Fibroblast of lung (primary cell): ENCODE data around the gene CCDC149. TPM values are rescaled to one million over a fixed set of nuclear protein-coding genes. Genes with fewer than 3 reads are reported as not detected.

Experiments
- DNase-seq, 2 donors: peaks; one replicate each; pipeline versions ENCODE4 v3.0.0 to v3.0.0-alpha.2; 2010; ENCODE audit warnings: low read depth in 2 of 2
- H2AFZ ChIP-seq: 2 replicates; pipeline ENCODE4 v1.5.1; 2012; ENCODE audit warnings: low read length, control low read depth, inconsistent platforms
- H3K27ac ChIP-seq: 2 replicates; pipeline ENCODE4 v1.5.1; 2011; ENCODE audit warnings: low read length, control low read depth; ENCODE audit not compliant: insufficient read depth
- H3K27me3 ChIP-seq: 2 replicates; pipeline ENCODE4 v1.5.1; 2011; ENCODE audit warnings: mild to moderate bottlenecking, low read length; ENCODE audit not compliant: control insufficient read depth, insufficient read depth
- H3K36me3 ChIP-seq: 2 replicates; pipeline ENCODE4 v1.5.1; 2011; ENCODE audit warnings: low read length; ENCODE audit not compliant: control insufficient read depth, insufficient read depth
- H3K4me1 ChIP-seq: 2 replicates; pipeline ENCODE4 v1.5.1; 2011; ENCODE audit warnings: low read length; ENCODE audit not compliant: control insufficient read depth, insufficient read depth; ENCODE audit errors: extremely low read depth
- H3K4me2 ChIP-seq: 2 replicates; pipeline ENCODE4 v1.5.1; 2011; ENCODE audit warnings: low read length, control low read depth; ENCODE audit not compliant: insufficient read depth; ENCODE audit errors: extremely low read depth
- H3K4me3 ChIP-seq, 4 experiments: fragments of 200-600 bp in 1 of 4; sonication (generic) in 1 of 4; replicated peaks in 1 of 4; 2 replicates each; pipeline ENCODE4 v1.5.1; 2011 to 2016; ENCODE audit warnings: low read length in 4 of 4, low read depth in 3 of 4, mild to moderate bottlenecking in 3 of 4, control low read depth in 2 of 4, inconsistent platforms in 1 of 4, mixed read lengths in 1 of 4; ENCODE audit not compliant: insufficient read depth in 1 of 4; ENCODE audit errors: control extremely low read depth in 1 of 4
- H3K79me2 ChIP-seq: 2 replicates; pipeline ENCODE4 v1.5.1; 2012; ENCODE audit warnings: mild to moderate bottlenecking, low read length, inconsistent platforms; ENCODE audit not compliant: control insufficient read depth, insufficient read depth
- H3K9ac ChIP-seq: 2 replicates; pipeline ENCODE4 v1.5.1; 2011; ENCODE audit warnings: mild to moderate bottlenecking, low read length, control low read depth; ENCODE audit not compliant: insufficient read depth
- H3K9me3 ChIP-seq: 2 replicates; pipeline ENCODE4 v1.5.1; 2012; ENCODE audit warnings: low read depth, low read length; ENCODE audit not compliant: control insufficient read depth, insufficient read depth
- H4K20me1 ChIP-seq: 2 replicates; pipeline ENCODE4 v1.5.1; 2011; ENCODE audit warnings: low read length; ENCODE audit not compliant: control insufficient read depth, insufficient read depth; ENCODE audit errors: extremely low read depth
- CTCF ChIP-seq, 2 donors: IDR thresholded peaks in 1 of 2; conservative IDR thresholded peaks in 1 of 2; 1 replicate in 1 of 2; 2 replicates in 1 of 2; pipeline ENCODE4 v1.5.1; 2011 to 2012; ENCODE audit warnings: low read length in 2 of 2, control low read depth in 1 of 2, inconsistent platforms in 1 of 2, low read depth in 1 of 2, mild to moderate bottlenecking in 1 of 2
- EZH2 ChIP-seq: IDR thresholded peaks from 2 replicates; pipeline ENCODE4 v1.5.1; 2012; ENCODE audit warnings: low read length, control low read depth, mild to moderate bottlenecking; ENCODE audit errors: missing control alignments
- polyA plus RNA-seq, 2 donors: library from polyadenylated mRNA; depleted of rRNA in 1 of 2; stranded (reverse) in 1 of 2; unstranded in 1 of 2; fragments of >200 nt; gene quantifications; 2 replicates each; pipeline ENCODE4 v1.2.1, GENCODE V29; 2011 to 2012; ENCODE audit warnings: missing spikeins in 1 of 2
- total RNA-seq: library from RNA; depleted of rRNA; stranded (reverse); fragments of >200 nt; gene quantifications from 2 replicates; pipeline ENCODE4 v1.2.1, GENCODE V29; 2014

CCDC149 gene
- total and polyA plus RNA-seq, 2 donors (not counting 1 experiment from before 2014, with no cell fraction given) = 13.9 to 14.6 TPM

- no peaks in the 10 kb centered on the region for H3K79me2 ChIP-seq
- peaks cover 7% of the 10 kb centered on the region for H3K4me1 ChIP-seq
- H2AFZ ChIP-seq = no peak overlapping the region
- no peaks in the 10 kb centered on the region for H3K27me3 ChIP-seq
- DNase-seq = no peak
- H3K4me3 ChIP-seq = no peak overlapping the region
- H3K36me3 ChIP-seq = no peaks in the 10 kb centered on the region
- H3K4me2 ChIP-seq = no peak overlapping the region
- H3K9ac ChIP-seq = no peak overlapping the region
- H3K9me3 ChIP-seq = no peaks in the 10 kb centered on the region
- TF ChIP-seq EZH2 (no peak), CTCF (conservative IDR thresholded peaks at IDR 0.05 in 1 of 2, IDR thresholded peaks at IDR 0.05 in 1 of 2; ENCODE audit: low read depth in 1 of 2, low read length in 2 of 2) (no peak)
- no peak overlapping the region for H3K27ac ChIP-seq
- H4K20me1 ChIP-seq = no peaks in the 10 kb centered on the region
These were observed 106.4 kb downstream of the CCDC149 start for GRCh38 chr4:24806206-24806990.

DNA sequence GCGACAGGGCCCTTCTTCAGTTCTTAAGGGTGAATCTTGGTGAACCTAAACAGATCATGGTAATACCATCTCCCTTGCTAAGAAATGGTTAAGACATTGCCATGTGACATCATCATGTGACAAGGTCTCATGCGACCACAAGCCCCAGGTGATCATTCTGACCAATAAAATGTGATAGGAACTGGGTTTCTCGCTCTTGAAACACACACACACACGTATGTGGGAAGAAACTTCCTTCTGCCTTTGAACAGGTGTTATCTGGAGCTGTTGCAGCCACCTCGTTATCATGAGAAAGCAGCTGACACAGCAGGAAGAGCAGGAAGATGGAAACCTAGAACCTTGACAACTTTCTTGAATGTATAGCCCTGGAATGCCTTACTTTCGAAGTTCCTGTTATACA lies 107.3 kb downstream of the CCDC149 start:
- Histone ChIP-seq H3K79me2 (no peaks in the 10 kb centered on the region), H3K9me3 (no peaks in the 10 kb centered on the region), H4K20me1 (no peaks in the 10 kb centered on the region), H3K27ac (no peak overlapping the region), H3K9ac (no peak overlapping the region), H3K4me1 (peaks cover 7% of the 10 kb centered on the region), H3K36me3 (no peaks in the 10 kb centered on the region), H3K4me3 (no peak overlapping the region), H3K4me2 (no peak overlapping the region), H2AFZ (no peak overlapping the region), H3K27me3 (peaks cover 2% of the 10 kb centered on the region)
- TF ChIP-seq CTCF (conservative IDR thresholded peaks at IDR 0.05 in 1 of 2, IDR thresholded peaks at IDR 0.05 in 1 of 2; ENCODE audit: low read depth in 1 of 2, low read length in 2 of 2) = no peak
- no peak for TF ChIP-seq EZH2
- DNase-seq = no peak

GRCh38 chr4:24805067-24805466 lies 107.8 kb downstream of the CCDC149 start:
- H3K9ac ChIP-seq = no peak overlapping the region
- TF ChIP-seq EZH2 (no peak), CTCF (conservative IDR thresholded peaks at IDR 0.05 in 1 of 2, IDR thresholded peaks at IDR 0.05 in 1 of 2; ENCODE audit: low read depth in 1 of 2, low read length in 2 of 2) (no peak)
- H2AFZ ChIP-seq = no peak overlapping the region
- H4K20me1 ChIP-seq = no peaks in the 10 kb centered on the region
- H3K9me3 ChIP-seq = no peaks in the 10 kb centered on the region
- H3K36me3 ChIP-seq = no peaks in the 10 kb centered on the region
- peaks cover 2% of the 10 kb centered on the region for H3K27me3 ChIP-seq
- H3K4me1 ChIP-seq = peaks cover 7% of the 10 kb centered on the region
- H3K4me2 ChIP-seq = no peak overlapping the region
- no peaks in the 10 kb centered on the region for H3K79me2 ChIP-seq
- no peak overlapping the region for H3K4me3 ChIP-seq
- DNase-seq = no peak
- H3K27ac ChIP-seq = no peak overlapping the region
